ENCODE results near the gene TGM3. TPM values are rescaled to one million over a fixed set of nuclear protein-coding genes. Genes with fewer than 3 reads are reported as not detected.

Gene TGM3
- polyA plus RNA-seq, 4 donors = 0.54 to 0.98 (median 0.88) TPM

DNA sequence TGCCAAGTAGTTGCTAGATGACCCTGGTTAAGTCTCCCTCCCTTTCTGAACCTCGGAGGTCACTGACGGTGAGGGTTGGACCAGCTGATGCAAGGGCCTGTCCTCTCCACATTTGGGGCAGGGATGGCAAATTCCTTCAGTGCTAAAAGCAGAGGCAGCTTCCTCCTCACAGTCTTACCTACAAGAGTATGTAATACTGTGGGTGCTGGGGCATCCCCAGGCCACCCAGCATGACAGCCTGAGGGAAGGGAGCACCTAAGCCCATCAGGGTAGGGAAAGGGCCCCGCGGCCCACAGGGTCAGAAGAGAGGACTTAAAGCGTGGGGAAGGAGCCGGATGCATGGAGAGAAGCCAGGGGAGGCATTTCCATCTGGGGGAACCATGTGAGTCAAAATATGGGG lies 38.0 kb downstream of the TGM3 start:
- DNase-seq (ENCODE audit: low read depth in 4 of 4, low spot score in 2 of 4) = no peak

DNA sequence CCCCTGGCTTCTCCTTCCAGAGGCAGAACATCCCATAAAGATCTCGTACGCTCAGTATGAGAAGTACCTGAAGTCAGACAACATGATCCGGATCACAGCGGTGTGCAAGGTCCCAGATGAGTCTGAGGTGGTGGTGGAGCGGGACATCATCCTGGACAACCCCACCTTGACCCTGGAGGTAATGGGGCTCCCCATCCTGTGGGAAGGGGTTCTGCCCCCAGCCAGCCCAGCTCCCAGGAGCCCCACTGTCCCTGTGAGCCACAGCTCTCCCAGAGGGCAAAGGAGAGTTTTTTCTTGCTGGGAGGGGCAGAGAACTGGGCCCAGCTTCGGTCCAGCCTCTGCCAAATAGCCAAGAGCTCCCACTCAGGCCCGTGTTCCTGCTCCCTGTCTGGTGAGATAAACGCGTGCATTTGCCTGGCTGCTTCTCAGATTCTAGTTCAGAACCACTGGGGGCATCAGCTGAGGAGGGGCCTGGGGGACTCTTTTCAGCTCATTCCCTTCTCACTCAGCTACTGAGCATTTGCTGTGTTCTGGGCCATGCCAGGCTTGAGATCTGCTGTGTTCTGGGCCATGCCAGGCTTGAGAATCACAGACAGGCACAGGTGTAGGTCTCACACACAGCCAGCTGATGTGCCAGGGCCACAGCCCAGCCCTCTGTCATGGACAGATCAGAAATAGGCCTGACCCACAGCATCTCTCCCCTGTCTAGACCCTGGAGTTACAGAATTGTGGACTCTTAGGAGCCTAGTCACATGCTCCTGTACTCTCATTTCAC lies 39.5 kb downstream of the TGM3 start:
- DNase-seq (ENCODE audit: low read depth in 4 of 4, low spot score in 2 of 4) = no peak

DNA sequence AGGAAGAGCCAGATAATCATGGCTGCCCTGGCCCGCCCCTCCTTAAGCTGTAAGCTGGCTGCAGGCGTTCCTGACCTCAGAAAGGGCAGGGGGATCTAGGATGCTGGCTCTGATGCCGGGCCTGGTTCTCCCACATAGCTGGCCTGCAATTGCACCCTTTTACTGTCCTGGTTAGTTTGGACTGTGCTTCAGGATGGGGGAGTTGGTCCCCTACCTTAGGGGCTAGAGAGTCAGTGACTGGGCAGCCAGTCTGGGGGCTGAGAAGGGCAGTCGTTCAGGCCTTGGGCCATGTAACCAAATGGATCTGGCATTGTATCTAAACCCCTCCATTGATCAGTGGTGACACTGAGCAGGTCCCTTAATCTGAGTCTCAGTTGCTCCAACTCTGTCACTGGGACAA lies 40.7 kb downstream of the TGM3 start:
- DNase-seq (ENCODE audit: low read depth in 4 of 4, low spot score in 2 of 4) = no peak

- DNase-seq (ENCODE audit: low read depth in 4 of 4, low spot score in 2 of 4) = no peak
Measured at GRCh38 chr20:2337142-2337541, 41.3 kb downstream of the TGM3 start.

DNA sequence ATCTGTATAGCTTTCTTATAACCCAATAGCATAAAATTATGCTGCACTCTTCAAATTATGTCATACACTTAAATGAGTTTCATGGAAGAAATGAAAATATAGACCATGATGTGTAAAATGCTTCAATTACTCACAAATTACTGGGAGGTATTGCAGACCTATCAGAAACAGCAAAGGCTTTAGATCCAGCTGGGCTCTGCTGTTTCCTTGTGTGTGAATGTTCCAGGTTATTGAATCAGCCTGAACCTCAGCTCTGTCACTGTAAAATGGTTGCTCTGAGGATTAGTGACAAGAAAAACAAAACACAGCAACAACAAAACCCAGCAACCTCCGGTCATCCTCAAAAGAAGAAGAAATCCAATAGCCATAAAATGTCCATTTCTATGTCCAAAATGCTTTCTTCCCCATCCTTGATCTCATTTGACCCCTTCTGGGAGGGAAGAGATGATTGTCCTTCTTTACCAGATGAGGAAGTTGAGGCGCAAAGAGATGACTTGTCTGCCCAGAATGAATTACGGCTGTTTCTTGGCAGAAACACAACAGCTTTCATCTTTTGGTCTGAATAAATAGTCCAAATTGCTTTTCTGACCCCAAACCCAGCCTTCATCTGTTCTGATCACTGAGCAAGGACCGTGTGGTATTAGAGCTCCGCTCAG lies 42.7 kb downstream of the TGM3 start:
- DNase-seq (ENCODE audit: low read depth in 4 of 4, low spot score in 2 of 4) = no peak

GRCh38 chr20:2340136-2340535 lies 44.3 kb downstream of the TGM3 start:
- no peak for DNase-seq (ENCODE audit: low read depth in 4 of 4, low spot score in 2 of 4)

DNA sequence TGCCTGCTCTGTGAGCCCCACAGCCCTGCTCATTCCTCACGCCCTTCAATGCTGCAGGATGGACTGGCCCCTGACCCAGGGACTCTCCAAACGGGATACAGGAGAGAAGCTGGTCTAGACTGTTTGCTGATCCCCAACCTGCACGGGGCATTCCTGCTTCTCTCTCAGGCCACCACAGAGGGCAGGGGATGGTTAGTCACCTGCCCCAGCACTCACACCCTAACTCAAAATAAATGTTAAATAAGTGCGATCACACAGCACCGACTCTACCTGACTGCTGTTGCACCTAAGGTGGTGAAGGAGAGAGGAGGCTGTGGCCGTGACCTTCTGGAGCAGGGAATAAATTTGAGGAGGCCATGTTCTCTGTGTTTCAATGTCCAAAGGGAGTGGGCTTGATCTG lies 45.0 kb downstream of the TGM3 start:
- DNase-seq (ENCODE audit: low read depth in 4 of 4, low spot score in 2 of 4) = no peak

DNA sequence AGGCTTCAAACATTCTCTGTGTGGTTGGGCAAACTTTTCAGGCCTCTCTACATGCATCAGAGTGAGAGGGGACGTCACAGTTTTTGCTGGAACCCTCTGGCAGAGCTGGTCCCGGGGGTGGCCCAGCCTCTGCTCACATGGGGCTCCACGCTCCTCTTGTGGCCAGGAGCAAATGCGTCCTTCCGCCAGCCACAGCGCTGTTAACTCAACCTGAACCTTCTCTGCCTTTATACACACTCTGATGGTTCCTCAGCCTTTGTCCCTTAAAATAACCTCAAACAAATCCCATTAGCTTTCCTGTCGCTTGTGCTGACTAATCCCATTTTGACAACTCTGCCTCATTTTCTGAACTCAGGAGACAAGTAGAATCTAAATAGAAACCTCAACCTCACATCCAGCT lies 45.5 kb downstream of the TGM3 start:
- DNase-seq (ENCODE audit: low read depth in 4 of 4, low spot score in 2 of 4) = no peak

- no peak for DNase-seq (ENCODE audit: low read depth in 4 of 4, low spot score in 2 of 4)
Measured at GRCh38 chr20:2342243-2342642, 46.4 kb downstream of the TGM3 start.

DNA sequence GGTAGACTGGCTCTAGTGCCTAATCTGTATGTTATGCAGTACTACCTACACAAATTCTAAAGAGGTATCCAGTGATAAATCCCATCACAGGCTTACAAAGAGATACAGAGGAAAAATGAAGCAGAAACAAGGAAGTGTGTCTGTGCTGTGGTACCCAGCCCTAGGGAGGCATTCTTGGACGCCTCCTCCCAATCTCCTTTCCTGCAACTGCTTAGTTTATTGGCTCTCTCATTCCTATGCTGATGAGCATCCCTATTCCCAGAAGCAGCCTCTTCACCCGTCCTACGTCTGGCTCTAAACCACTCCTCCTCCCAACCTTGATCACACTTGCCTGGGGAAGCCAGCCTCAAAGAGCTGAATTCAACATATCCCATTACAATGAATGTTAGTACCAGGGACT lies 50.4 kb downstream of the TGM3 start:
- no peak for DNase-seq (ENCODE audit: low read depth in 4 of 4, low spot score in 2 of 4)

DNA sequence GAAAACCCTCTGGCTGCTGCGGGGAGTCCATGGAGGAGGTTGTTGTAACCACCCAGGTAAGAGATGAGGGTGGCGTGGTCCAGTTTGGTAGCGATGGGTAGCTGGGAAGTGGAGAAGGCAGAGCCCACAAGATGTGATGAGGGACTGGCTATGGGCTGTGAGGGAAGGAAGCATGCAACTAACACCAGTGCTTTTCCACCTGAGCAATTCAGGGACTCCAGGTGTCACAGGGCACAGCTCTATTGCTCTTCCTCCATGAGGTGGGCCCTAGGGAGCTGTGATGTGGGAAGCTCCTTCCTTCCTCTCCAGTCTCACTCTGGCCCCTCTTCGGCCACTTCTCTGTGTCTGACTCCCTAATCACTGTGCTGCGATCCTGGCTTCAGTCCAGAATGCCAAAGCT lies 52.5 kb downstream of the TGM3 start:
- no peak for DNase-seq (ENCODE audit: low read depth in 4 of 4, low spot score in 2 of 4)

DNA sequence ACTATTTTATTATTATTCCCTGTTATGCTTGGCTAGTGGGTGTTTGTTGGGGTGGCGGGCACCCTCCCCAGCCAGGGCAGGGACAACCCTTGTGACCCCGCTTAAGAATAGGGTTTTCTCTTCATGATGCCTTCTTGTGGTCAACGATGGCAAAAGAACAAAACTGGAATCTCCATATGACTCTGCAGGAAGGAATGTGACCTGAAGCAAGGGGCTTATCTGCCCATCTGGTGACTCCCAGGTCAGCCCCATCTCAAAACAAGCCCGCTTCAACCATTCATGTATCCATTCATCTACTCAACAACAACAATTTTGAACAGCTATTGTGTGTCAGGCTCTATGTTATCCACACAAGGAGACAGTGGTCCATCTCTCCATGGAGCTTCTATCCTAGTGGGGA lies 54.0 kb downstream of the TGM3 start:
- DNase-seq (ENCODE audit: low read depth in 4 of 4, low spot score in 2 of 4) = no peak

DNA sequence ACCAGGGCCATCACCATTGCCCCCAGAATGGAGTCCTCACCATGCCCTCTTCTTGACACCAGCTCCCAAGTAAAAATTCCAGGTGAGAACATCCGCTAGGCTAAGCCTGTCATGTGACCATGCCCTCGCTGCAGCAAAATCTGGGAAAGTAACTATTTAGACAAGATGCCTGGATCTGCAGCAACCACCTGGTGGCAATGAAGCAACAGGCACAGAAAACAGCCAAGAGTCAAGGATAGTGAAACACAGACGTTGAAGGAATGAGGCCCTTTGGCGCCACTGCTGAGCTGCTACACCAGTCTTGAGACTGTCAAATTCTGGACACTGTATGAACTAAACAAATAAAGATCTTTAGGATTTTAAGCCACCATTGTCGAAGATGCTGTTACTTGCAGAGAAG lies 54.8 kb downstream of the TGM3 start:
- no peak for DNase-seq (ENCODE audit: low read depth in 4 of 4, low spot score in 2 of 4)

DNA sequence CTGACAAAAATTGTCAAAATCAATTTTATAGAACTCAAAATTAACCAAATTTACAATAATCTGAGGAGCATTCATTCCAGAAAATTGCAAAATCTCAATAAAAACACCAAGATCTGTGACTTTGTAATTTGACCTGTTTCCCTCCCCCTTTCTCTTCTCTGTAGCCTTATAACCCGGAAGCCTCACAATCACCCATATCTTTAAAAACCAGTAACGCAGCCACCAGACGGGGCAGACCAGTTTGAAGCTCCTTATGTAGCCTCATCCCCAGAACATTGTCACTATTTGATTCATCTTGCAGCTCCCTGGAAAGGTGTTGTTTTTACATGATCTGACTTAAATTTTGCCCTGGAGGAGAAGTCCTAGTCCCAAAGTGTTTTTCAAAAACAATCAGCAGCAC lies 57.4 kb downstream of the TGM3 start:
- no peak for DNase-seq (ENCODE audit: low read depth in 4 of 4, low spot score in 2 of 4)

DNA sequence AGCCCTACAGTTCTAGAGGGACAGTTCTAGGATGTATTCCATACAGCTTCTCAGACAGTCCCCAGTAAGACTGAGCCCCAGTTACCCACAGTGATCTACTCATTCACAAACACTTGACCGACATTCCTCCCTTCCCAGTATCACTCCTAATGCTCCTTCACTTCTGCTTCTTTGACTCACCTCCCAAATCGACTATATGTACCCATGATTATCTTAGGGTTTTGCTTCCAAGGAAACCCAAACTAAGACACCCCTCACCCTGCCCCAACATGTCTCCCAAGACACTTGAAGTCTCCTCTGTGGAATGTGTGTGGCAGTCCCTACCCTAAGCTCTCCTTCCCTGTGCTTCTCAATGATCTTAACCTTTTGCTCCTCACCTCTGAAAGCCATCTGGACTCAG lies 61.3 kb downstream of the TGM3 start:
- DNase-seq (ENCODE audit: low read depth in 4 of 4, low spot score in 2 of 4) = no peak

GRCh38 chr20:2358006-2358405 lies 62.2 kb downstream of the TGM3 start:
- no peak for DNase-seq (ENCODE audit: low read depth in 4 of 4, low spot score in 2 of 4)

DNA sequence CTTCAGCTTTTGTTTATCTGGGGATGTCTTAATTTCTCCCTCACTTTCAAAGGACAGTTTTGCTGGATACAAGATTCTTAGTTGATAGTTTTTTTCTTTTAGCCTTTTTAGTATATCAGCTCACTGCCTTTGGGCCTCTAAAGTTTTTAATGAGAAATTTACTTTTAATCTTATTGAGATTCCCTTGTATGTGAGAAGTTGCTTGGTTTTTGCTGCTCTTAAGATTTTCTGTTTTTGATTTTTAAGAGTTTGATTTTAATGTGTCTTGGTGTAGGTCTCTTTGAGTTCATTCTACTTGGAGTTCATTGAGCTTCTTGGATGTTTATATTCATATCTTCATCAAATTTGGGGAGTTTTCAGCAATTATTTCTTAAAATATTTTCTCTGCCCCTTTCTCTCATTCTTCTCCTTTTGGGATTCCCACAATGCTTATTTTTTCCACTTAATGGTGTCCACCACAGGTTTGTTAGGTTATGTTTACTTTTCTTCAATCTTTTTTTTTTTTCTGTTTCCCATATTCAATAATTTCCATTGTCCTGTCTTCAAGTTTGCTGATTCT lies 65.3 kb downstream of the TGM3 start:
- DNase-seq (ENCODE audit: low read depth in 4 of 4, low spot score in 2 of 4) = no peak

- no peak for DNase-seq (ENCODE audit: low read depth in 4 of 4, low spot score in 2 of 4)
Measured at GRCh38 chr20:2363187-2363586, 67.4 kb downstream of the TGM3 start.

DNA sequence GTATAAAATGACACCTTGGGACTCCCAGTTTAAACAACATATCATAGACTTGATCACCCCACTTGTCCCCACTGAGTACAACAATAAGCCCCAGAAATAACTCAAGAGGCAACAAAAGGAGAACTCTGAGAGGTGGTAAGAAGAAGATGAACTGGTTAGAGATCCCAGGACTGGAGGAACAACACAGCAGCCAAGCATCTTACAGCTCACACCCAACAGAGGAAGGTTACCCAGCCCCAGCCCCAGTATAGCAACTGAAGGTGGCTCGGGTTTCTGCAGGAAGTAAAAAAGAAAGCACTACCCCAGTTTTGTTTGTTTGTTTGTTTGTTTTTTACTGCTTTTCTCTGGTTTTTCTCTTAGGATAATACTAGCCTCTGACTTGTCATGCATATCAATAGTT lies 67.8 kb downstream of the TGM3 start:
- no peak for DNase-seq (ENCODE audit: low read depth in 4 of 4, low spot score in 2 of 4)

DNA sequence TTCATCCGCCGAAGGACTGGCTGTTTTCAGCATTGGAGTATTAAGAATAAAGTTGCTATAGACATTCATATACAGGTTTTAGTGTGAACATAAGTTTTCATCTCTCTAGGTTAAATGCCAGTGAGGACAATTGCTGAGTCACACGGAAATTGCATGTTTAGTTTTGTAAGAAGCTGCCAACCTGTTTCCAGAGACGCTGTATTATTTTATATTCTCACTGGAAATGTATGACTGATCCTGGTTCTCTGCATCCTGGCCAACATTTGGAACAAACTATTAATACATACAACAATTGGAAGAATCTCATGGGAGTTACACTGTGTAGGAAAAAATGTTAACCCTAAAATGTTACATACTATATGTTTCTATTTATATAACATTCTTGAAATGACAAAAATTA lies 68.2 kb downstream of the TGM3 start:
- no peak for DNase-seq (ENCODE audit: low read depth in 4 of 4, low spot score in 2 of 4)

- DNase-seq (ENCODE audit: low read depth in 4 of 4, low spot score in 2 of 4) = no peak
Measured at GRCh38 chr20:2365091-2365490, 69.3 kb downstream of the TGM3 start.

GRCh38 chr20:2365666-2366065 lies 69.9 kb downstream of the TGM3 start:
- DNase-seq (ENCODE audit: low read depth in 4 of 4, low spot score in 2 of 4) = no peak

Data from left renal cortex interstitium (tissue), 4 donors.